Activated CD4-positive, alpha-beta T cell treated with anti-CD3 and anti-CD28 coated beads, Interleukin-2, amount 50 U/mL, for 48 hours (primary cell): ENCODE measurements around the gene PTS.

Source experiments
- DNase-seq, 2 experiments: peaks; one replicate each; pipeline ENCODE4 v3.0.0-alpha.2; 2020

PTS gene

GRCh38 chr11:112268406-112268805 lies 42.2 kb downstream of the PTS start:
- DNase-seq: no peak

- no peak for DNase-seq
Measured at GRCh38 chr11:112269139-112269538, 42.9 kb downstream of the PTS start.

- no peak for DNase-seq
Measured at GRCh38 chr11:112270551-112271180, 44.4 kb downstream of the PTS start.

- no peak for DNase-seq
Measured at GRCh38 chr11:112271242-112271641, 45.0 kb downstream of the PTS start.

- no peak for DNase-seq
Measured at GRCh38 chr11:112273066-112273465, 46.8 kb downstream of the PTS start.

- DNase-seq: no peak
Measured at GRCh38 chr11:112274007-112274783, 48.0 kb downstream of the PTS start.

GRCh38 chr11:112277029-112277428 lies 50.8 kb downstream of the PTS start:
- DNase-seq: no peak

GRCh38 chr11:112277941-112278340 lies 51.7 kb downstream of the PTS start:
- no peak for DNase-seq

GRCh38 chr11:112278803-112279202 lies 52.6 kb downstream of the PTS start:
- DNase-seq: no peak

GRCh38 chr11:112279901-112280267 lies 53.7 kb downstream of the PTS start:
- peak; percentile 81 for DNase-seq

- DNase-seq: peak; percentile 57 to 71
Measured at GRCh38 chr11:112280268-112281126, 54.3 kb downstream of the PTS start.

GRCh38 chr11:112281726-112282125 lies 55.5 kb downstream of the PTS start:
- DNase-seq: no peak
